SK-N-SH (cell line): Measurements from ENCODE around the gene PTBP1.

Experiments used
- CHD2 ChIP-seq: fragments of 150-350 bp; IDR thresholded peaks from 2 replicates; pipeline ENCODE4 v1.6.1; 2018; ENCODE audit warnings: low read length; ENCODE audit not compliant: partially characterized antibody
- CTCF ChIP-seq: fragments of 200-600 bp; sonication (generic); IDR thresholded peaks from 2 replicates; pipeline ENCODE4 v1.6.1; 2017; ENCODE audit warnings: antibody characterized with exemption, mild to moderate bottlenecking, moderate library complexity
- EP300 ChIP-seq, 2 experiments: IDR thresholded peaks; 2 replicates each; pipeline versions ENCODE4 v1.4.0 to v1.6.1; 2012; ENCODE audit warnings: borderline replicate concordance in 1 of 2, low read depth in 1 of 2, low read length in 1 of 2
- EZH2phosphoT487 ChIP-seq: fragments of 200-600 bp; sonication (generic); IDR thresholded peaks from 2 replicates; pipeline ENCODE4 v1.6.1; 2017; ENCODE audit warnings: low read depth, mixed run types, mild to moderate bottlenecking, antibody characterized with exemption, moderate library complexity, borderline replicate concordance
- FOXJ3 ChIP-seq: sonication (generic); formaldehyde crosslinking; IDR thresholded peaks from 2 replicates; pipeline ENCODE4 v1.5.1; 2020; ENCODE audit warnings: mild to moderate bottlenecking, missing genetic modification reagents
- GABPA ChIP-seq: IDR thresholded peaks from 2 replicates; pipeline ENCODE4 v1.4.0; 2012; ENCODE audit warnings: low read depth, mild to moderate bottlenecking
- POLR2AphosphoS5 ChIP-seq: IDR thresholded peaks from 2 replicates; pipeline ENCODE4 v1.6.1; 2012; ENCODE audit warnings: low read depth, low read length
- RAD21 ChIP-seq: IDR thresholded peaks from 2 replicates; pipeline ENCODE4 v1.6.1; 2012; ENCODE audit warnings: mild to moderate bottlenecking, low read length
- SIN3A ChIP-seq: IDR thresholded peaks from 2 replicates; pipeline ENCODE4 v1.6.1; 2012; ENCODE audit warnings: low read depth, mild to moderate bottlenecking, low read length, moderate library complexity, borderline replicate concordance
- SMC3 ChIP-seq: IDR thresholded peaks from 2 replicates; pipeline ENCODE4 v1.6.1; 2012; ENCODE audit warnings: low read depth, low read length, improper control_type of control experiment
- TCF12 ChIP-seq: IDR thresholded peaks from 2 replicates; pipeline ENCODE4 v1.4.0; 2012
- USF1 ChIP-seq: IDR thresholded peaks from 2 replicates; pipeline ENCODE4 v1.4.0; 2012; ENCODE audit warnings: low read depth, borderline replicate concordance
- USF2 ChIP-seq: fragments of 150-350 bp; IDR thresholded peaks from 2 replicates; pipeline ENCODE4 v1.6.1; 2017; ENCODE audit warnings: antibody characterized with exemption, low read length, low read depth, borderline replicate concordance
- YY1 ChIP-seq: IDR thresholded peaks from 2 replicates; pipeline ENCODE4 v1.4.0; 2012; ENCODE audit warnings: low read depth, mild to moderate bottlenecking

DNA sequence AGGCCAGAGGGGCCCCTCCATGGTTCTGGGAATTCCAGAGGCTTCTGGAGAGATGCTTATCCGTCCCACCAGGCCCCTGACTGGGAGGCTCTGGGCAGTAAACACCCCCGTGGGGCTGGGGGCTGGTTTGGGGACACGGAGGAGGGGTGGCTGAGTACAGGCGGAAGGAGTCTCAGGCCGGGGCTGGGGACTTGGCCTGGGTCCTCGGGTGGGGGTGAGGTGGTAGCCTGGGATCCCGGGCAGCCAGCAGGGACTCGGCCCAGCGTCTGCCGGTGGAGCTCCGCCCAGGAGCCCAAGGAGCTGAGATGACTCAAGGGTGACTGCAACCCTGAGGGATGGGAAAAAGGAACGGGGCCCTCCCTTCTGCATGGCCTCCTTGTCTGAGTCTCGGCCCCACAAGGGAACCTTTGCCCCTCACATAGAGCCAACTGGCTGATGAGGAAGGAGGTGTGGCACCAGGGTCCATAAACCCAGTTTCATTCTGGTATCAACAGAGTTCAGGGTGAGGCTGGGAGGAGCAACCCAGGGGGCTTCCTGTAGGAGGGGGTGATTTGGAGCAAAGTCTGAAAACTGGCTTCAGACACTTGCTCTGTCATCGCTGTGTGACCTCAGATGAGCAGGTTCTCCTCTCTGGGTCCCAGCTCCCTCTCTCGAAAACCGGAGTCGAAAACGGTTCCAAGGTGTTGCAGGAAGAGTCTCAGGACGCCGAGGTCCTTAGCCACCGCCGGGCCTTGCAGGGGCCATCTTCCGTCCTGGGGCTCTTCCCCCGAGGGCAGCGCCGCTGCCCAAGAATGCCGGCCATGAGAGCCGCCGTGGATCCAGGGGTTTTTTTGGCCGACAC lies 45.5 kb upstream of the PTBP1 start:
- TF ChIP-seq YY1 (no peak), GABPA (no peak), POLR2AphosphoS5 (no peak), CTCF (no peak), TCF12 (no peak), CHD2 (no peak), EP300 (IDR thresholded peaks at IDR 0.05; ENCODE audit: borderline replicate concordance in 1 of 2, low read depth in 1 of 2, low read length in 1 of 2) (no peak), RAD21 (no peak), FOXJ3 (CRISPR knock-in tag) (no peak), SMC3 (no peak), USF2 (no peak), USF1 (no peak), EZH2phosphoT487 (no peak), SIN3A (no peak)
